ENCODE data around the gene MLXIPL.
"Not testable (repeated sequence)": the region's sequence is repeated elsewhere in the genome, so short reads cannot be mapped to it uniquely, and the experiment has no call there.

MLXIPL gene, protein sequence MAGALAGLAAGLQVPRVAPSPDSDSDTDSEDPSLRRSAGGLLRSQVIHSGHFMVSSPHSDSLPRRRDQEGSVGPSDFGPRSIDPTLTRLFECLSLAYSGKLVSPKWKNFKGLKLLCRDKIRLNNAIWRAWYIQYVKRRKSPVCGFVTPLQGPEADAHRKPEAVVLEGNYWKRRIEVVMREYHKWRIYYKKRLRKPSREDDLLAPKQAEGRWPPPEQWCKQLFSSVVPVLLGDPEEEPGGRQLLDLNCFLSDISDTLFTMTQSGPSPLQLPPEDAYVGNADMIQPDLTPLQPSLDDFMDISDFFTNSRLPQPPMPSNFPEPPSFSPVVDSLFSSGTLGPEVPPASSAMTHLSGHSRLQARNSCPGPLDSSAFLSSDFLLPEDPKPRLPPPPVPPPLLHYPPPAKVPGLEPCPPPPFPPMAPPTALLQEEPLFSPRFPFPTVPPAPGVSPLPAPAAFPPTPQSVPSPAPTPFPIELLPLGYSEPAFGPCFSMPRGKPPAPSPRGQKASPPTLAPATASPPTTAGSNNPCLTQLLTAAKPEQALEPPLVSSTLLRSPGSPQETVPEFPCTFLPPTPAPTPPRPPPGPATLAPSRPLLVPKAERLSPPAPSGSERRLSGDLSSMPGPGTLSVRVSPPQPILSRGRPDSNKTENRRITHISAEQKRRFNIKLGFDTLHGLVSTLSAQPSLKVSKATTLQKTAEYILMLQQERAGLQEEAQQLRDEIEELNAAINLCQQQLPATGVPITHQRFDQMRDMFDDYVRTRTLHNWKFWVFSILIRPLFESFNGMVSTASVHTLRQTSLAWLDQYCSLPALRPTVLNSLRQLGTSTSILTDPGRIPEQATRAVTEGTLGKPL

GRCh38 chr7:73623798-73624668 is at the start of gene MLXIPL:
TSS of gene MLXIPL (minus strand) at chr7:73624522. CDS start at chr7:73624492, 30 bp downstream.
- peak; percentile 36 for DNase-seq (ENCODE audit: low spot score)

- DNase-seq (ENCODE audit: low spot score), result no peak
These were observed 47.6 kb upstream of the MLXIPL start for GRCh38 chr7:73671857-73672445.

DNA sequence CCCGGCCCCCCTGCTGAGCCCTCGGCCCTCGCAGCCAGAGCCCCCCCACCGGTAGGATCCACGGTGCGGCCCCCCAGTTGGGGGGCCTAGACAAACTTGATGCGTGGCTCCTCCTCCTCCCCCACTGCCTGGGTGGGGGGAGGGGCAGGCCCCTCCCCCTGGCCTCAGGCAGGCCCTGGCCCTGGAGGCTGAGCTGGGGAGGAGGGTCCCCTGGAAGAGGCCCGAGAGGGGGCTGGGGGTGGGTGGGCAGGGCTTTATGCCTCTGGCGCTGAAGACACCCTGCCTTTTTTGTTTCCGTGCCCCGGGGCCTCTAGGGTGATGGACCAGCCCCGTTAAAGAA is 47.0 kb upstream of the MLXIPL start:
- DNase-seq (ENCODE audit: low spot score), result no peak

- DNase-seq (ENCODE audit: low spot score), result no peak
These were observed 45.6 kb upstream of the MLXIPL start for GRCh38 chr7:73669858-73670385.

- no peak for DNase-seq (ENCODE audit: low spot score)
These were observed 45.0 kb upstream of the MLXIPL start for GRCh38 chr7:73669288-73669701.

- DNase-seq (ENCODE audit: low spot score), result no peak
These were observed 44.5 kb upstream of the MLXIPL start for GRCh38 chr7:73668886-73669230.

- no peak for DNase-seq (ENCODE audit: low spot score)
These were observed 44.0 kb upstream of the MLXIPL start for GRCh38 chr7:73668103-73668885.

- peak; percentile 90 for DNase-seq (ENCODE audit: low spot score)
These were observed 43.2 kb upstream of the MLXIPL start, which contains the start of gene VPS37D for GRCh38 chr7:73667344-73668102. TSS of gene VPS37D (plus strand) at chr7:73667831. CDS start at chr7:73667959, 128 bp downstream.

DNA sequence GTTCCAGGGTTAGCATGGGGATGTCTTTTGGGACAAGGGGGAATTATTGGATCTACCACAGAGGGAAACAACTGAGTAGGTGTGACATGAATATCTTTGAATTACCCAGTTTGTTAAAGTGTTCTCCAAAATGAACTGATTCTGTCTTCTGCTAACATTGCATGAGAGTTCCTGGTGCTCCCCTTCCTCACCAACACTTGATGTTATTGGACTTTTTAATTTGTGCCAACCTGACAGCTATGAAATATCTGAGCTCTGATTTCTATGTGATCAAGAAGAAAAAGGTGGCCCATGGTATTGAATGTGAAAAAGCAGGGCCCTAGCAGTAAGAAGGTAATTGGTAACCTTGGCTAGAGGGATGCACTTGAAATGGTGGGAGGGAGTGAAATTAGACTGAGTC is 38.7 kb upstream of the MLXIPL start:
- no peak for DNase-seq (ENCODE audit: low spot score)

- DNase-seq (ENCODE audit: low spot score), result not testable (repeated sequence)
These were observed 36.3 kb upstream of the MLXIPL start for GRCh38 chr7:73660594-73660993.

- DNase-seq (ENCODE audit: low spot score), result no peak
These were observed 35.7 kb upstream of the MLXIPL start for GRCh38 chr7:73659983-73660382.

DNA sequence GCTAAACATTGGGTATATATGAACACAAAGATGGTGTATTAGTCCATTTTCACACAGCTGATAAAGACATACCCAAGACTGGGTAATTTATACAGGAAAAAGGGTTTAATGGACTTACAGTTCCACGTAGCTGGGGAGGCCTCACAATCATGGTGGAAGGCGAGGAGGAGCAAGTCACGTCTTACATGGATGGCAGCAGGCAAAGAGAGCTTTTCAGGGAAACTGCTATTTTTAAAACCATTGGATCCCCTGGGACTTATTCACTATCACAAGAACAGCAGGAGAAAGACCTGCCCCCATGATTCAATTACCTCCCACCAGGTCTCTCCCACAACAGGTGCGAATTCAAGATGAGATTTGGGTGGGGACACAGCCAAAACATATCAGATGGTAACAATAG is 31.0 kb upstream of the MLXIPL start:
- DNase-seq (ENCODE audit: low spot score), result not testable (repeated sequence)

DNA sequence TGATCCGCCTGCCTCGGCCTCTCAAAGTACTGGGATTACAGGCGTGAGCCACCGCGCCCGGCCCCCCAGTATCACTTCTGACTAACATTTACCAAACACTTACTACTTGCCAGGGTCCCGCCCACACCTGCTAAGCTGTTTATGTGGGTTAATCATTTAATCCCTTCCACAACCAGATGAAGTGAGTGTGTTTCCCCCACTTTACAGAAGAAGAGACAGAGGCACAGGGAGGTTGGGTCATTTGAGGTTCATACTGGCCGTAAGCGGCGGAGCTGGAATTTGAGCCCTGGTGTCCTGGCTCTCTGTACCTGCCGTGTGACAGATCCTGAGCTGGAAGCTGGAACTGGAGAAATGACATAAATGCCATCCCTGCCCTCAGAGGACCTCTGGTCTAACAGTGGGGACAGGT is 28.2 kb upstream of the MLXIPL start:
- no peak for DNase-seq (ENCODE audit: low spot score)

DNA sequence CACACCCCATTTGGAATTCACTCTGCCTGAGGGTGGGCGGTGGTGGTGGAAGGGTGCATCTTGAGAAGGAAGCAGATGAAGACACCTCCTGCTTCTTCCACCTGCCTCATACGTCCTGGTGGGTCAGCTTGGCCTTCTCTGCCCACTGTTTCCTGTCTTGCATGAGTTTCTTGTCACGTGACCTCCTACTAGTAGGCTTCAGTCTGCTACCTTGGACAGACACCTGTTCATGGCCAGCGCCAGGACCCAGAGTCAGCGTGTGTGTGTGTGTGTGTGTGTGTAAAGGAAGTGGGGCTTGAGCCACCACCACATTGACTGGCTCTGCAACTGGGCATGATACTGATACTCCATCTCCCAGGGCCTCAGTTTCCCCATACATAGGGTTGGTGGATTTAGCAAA is 26.2 kb upstream of the MLXIPL start:
- DNase-seq (ENCODE audit: low spot score), result no peak

GRCh38 chr7:73649576-73649975 is 25.3 kb upstream of the MLXIPL start:
- DNase-seq (ENCODE audit: low spot score), result no peak

GRCh38 chr7:73648593-73649332 is 24.4 kb upstream of the MLXIPL start:
- DNase-seq (ENCODE audit: low spot score), result no peak

DNA sequence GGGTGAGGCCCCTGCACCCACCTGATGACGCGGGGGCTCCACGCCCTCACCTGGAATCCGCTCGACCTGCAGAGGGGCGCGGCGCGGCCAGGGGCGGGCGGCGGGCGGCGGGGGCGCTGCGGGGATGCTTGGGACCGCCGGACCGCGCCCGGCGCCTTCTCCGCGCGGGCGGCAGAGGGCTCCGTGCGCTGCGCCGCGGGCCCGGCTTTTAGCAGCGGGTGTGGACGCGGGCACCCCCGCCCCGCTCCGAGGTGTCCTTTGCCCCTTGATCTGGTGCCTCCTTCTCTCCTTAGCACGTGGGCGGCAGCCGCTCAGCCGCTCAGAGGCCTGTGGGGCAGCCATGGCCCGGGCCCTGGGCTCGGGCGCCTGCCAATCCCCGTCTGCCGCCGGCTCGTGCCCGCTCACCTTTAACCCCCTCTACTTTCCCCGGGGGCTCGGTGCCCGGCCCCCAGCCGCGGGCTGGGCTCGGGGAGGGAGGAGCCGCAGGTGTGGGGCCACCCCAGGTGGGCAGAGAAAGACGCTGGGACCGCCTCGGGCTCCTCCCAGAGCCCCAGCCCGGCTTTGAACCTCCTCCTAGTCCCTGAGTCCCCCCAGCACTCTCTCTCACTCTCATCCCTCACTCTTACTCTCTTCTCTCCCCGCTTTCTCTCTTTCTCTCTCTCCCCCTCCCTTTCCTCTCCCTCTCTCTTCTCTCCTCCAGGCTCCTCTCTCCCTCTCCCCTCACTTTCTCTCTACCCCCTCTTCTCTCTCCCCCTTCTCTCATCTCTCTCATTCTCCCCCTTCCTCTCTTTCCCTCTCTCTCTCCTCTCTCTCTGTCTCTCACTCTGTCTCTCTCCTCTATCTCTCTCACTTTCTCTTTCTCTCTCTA is 23.6 kb upstream of the MLXIPL start:
- DNase-seq (ENCODE audit: low spot score), result no peak

Data from hematopoietic multipotent progenitor cell treated with erythropoietin and hydrocortisone succinate and interleukin-3 and kit ligand, for 17 days (in vitro differentiated cells).